ENCODE data around the gene NGB.
"Not testable (repeated sequence)": the region's sequence is repeated elsewhere in the genome, so short reads cannot be mapped to it uniquely, and the experiment has no call there.

NGB gene

DNA sequence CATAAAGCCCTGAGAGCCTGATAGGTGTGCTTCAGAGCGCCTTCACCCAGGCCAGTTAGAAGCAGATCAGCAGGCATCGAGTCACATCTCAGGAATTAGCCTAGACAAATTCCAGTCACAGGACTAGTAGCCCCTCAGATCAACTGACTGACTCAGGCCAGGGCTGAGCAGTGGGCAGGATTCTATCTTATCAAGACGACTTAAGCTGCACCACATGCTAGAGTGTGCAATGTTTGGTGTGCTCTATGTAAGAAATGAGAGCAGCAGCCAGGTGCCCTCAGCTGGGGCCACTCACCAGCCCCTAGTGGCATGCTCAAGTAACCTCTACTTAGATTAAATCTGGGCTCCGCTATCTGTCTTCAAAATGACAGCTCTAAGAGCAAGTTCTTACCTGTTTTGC is 19.7 kb upstream of the NGB start:
- DNase-seq = no peak

DNA sequence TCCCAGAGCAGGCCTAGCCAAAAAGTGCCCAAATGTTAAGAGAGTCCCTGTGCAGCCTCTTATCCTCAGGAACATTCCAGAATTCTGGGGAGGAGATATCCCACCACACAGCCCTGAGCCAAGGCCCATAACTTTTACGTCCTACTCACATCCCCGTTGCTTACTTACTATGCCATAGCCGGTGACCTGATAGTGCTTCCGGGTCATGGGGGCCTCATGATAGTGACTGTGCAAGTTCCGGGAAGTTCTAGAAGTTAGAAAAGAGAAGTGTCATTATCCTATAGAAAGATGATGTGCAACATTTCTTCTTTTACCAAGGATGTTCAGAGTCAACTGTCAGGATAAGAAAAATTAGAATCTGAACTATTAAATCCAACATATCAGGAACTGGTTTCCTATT is 15.6 kb upstream of the NGB start:
- DNase-seq = no peak

DNA sequence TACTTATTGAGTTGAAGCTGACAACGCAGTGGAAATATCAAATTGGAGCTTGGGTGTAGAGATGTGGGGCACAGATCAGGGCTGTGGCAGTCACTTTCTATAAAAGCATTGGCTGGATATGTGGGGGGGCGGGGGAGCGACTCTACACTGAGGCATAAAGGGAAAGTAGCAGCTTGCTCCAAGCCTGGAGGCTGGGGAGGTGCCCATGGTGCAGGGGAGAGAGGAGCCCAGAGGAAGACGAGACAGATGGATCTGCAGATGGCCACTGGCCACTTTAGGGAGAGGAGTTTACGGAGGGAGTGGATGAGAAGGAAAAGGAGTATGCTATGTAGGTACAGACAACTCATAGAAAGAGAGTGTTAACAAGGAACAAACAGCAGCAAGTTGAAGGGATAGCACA is 13.5 kb upstream of the NGB start:
- DNase-seq = no peak

GRCh38 chr14:77284066-77284465 is 13.1 kb upstream of the NGB start:
- DNase-seq = no peak

GRCh38 chr14:77281852-77282410 is 10.9 kb upstream of the NGB start:
- no peak for DNase-seq

GRCh38 chr14:77280921-77281320 is 9.9 kb upstream of the NGB start:
- not testable (repeated sequence) for DNase-seq

DNA sequence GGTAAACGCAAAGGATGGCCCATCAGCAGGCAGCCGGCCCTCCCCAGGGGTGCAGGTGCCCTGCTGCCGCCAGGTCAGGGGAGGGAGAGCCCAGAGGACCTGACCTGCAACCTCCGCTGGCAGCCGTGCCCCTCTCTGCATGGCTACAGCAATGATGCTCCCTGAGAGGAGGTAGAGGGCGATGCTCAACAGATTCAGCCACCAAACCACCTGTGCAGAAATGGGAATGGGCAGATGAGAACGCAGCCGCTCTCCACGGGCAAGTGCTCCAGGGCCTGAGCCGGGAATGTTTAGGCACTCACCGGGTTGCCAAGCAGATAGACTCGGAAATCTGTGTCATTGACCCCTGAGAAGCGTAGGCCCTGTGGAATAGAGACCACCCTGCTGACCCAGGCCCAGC is 8.7 kb upstream of the NGB start:
- DNase-seq = no peak

DNA sequence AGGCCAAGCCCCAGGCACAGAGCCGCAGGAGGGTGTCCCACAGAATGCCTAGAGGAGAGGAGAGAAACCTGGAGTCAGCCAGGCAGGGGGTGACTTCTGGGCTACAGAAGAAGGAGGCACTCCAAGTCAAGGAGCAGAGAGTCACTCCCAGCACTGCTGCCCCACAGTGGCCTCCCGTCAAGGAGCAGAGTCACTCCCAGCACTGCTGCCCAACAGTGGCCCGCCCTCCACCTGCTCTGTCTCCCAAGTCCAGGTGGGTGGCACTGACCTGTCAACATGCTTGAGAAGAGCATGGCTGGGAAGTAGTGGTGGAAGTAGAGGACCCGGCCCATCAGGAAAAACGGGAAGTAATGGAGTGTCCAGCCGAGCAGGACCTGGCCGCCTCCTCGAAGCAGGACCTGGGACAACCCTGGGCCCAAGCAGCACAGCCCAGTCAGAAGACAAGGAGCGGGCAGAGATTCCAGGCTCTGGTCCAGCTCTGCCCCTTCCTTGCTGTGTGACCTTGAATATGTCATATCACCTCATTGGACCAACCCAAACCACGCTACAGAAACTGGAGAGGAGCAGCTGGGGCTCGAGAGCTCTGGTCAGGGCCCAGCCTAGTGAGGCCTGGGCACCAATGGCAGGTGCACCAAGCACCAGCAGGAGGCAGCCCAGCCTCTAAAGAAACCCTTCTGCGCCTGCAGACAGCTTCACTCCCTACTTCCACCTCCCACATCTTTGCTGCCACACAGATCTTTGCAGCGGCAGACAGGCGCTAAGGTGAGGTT is 7.6 kb upstream of the NGB start:
- no peak for DNase-seq

DNA sequence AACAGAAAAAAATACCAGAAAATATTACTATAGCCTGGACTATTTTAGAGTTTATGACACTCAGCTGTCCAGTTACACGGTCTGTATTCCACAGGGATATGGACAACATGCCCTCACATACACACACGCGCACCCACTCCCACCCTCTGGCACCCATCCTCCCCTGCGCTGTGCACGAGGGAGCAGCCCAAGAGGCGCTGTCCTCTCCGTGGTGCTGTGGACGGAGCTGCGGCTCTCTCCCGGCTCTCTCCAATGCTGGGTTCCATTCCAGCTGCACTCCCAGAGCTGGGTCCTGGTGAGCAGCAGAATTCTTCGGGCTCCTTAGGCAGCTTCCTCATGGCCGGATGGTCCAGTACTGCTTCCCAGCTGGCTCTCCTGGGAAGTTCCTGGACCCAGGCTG is 6.0 kb upstream of the NGB start:
- no peak for DNase-seq

DNA sequence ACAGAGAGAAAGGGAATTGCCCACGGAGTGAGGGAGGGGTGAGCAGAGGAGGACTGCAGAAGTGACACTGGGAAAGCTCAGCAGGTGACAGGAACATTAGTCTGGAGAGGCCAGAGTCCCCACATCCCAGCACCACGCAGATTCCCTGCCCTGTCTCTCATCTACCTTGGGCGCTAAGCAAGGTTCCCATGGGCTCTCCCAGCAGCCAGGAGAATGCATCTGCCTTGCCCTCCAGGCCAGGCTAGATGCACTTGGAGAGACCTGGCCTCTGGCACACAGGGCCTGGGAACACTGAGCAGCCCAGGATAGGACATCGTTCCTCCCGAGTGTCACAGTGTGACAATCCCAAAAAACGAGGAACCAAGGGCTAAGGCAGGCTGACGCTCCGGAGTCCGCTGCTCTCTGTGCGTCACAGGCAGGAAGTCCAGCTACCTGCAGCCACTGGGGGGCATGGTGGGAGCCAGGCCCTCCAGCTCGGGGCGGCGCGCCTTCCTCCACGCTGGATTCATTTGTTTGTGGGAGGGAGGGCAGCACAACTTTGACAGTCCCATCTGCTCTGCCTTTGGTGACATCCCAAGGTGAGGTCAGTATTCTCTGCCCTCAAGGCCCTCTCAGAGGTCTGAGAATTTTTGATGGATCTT is 5.4 kb upstream of the NGB start:
- no peak for DNase-seq

- DNase-seq = no peak
Measured at GRCh38 chr14:77275601-77276017, 4.6 kb upstream of the NGB start.

- DNase-seq = no peak
Measured at GRCh38 chr14:77275041-77275580, 4.1 kb upstream of the NGB start.

- DNase-seq = no peak
Measured at GRCh38 chr14:77273796-77274195, 2.8 kb upstream of the NGB start.

- no peak for DNase-seq
Measured at GRCh38 chr14:77272261-77272660, 1.3 kb upstream of the NGB start.

DNA sequence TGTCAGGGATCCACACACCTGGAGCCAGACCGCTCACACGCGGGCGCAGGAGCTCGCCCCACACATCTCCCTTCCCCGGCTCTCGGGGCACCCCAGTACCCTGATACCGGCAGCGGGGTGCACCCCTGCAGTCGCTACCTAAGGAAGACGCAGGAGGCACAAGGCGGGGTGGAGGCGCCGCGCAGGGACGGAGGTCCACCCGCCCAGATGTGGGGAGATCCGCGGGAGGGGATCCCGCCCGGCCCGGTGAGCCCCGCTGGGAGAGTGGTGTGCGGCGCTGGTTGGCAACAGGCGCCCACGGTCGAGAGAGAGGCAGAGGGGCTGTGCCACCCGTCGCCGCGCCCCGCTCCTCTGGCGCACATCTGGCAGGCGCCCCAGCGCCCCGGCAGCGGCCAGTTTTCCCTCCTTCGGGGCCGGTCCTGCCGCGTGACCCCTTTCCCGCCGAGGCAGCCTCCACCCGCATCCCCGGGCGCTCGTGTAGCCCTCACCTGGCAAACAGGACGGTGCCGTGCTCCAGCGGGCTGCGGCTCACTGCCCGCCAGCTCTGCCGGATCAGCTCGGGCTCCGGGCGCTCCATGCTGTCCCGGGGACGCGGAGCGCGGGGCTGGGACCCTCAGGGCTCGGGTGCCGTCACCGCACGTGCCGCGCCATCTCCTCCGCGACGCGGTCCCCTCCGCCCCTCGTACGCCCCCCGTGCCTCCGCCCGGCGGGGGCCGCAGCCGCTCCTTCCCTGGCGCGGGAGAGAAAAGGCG is 469 bp downstream of the NGB start:
- DNase-seq = no peak

- DNase-seq = no peak
Measured at GRCh38 chr14:77268989-77269600, 1.9 kb downstream of the NGB start.

DNA sequence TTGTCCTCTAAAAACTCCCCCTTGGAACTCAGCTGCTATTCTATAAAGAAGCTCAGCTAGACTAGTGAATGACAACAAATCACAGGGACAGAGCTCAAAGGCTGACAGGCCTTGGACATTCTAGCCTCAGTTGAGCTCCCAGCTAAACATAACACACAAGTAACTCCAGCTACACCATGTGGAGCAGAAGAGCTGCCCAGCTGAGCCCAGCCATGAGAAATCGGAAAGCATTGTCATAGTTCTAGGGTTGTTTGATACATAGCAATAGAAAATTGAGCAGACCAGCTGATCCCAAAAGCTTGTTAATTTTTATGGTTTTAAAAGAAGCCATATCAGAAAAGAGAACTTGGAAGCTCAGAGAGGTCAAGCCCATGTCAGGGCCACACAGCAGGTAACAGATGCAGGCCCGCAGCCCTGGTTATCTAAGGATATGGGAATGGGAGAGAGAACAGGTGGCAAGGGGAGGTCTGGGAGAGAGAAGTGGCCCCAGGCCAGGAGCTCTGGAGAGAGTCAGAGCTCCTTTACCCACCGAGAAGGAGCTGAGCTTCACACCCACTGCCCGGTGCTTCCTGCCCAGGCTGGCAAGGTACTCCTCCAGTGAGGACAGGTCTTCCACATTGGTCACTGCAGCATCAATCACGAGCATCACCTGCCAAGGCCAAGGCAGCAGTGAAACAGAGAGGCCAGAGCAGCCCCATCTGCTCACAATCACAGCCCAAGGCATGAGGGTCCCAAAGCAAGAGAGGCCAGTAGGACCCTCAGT is 2.9 kb downstream of the NGB start:
- DNase-seq = no peak

GRCh38 chr14:77266336-77266735 is 4.7 kb downstream of the NGB start:
- DNase-seq = no peak

DNA sequence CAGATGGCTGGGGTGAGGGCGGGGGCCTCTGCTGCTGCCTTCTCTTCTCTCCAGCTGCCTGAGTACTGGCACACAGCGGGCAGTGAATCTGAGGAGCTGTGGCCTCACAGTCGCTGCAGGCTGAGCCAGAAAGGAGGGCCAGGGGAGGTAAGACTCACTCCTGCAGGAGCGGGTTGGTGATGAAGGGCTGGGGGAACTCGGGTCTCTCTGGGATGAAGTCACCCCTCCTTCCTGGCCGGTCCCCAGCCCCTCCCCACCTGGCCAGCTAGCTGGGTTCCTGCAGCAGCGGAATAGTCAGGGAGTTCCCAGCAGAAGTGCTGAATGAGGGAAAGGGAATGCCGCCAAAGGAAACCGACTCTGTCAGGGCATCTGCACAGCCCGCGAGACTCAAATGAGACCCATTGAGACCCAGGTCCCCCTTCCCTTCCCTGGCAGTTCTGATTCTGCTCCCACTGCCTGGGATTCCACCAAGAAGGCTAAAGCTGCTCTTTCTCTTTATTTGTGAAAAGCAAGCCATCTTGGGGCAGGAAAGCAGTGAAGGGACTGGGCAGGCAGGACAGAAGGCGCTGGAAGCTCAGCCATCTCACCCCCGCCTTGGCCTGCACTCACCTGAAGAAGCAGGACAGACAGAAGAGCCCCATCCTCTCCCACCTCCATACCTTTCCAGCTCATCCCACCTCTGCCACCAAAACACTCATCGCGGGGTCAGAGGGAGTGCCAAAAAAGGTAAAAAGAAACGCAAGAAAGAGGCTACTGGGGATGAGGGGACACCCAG is 5.3 kb downstream of the NGB start:
- no peak for DNase-seq

DNA sequence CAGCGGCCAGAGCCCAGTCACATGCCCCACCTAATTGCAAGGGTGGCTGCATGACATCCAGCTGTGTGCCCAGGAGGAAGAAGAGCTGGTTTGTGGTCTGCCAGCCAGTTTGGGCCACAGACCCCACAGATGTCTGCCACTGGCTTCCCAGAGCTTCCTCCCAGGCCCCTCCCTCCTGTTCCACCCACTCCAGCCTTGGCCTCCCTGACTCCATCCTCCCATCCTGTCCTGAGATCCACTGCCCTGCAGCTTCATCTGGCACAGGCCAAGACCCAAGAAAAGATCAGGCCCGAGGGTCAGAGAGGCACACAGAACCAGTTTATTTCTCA is 5.9 kb downstream of the NGB start:
- no peak for DNase-seq

DNA sequence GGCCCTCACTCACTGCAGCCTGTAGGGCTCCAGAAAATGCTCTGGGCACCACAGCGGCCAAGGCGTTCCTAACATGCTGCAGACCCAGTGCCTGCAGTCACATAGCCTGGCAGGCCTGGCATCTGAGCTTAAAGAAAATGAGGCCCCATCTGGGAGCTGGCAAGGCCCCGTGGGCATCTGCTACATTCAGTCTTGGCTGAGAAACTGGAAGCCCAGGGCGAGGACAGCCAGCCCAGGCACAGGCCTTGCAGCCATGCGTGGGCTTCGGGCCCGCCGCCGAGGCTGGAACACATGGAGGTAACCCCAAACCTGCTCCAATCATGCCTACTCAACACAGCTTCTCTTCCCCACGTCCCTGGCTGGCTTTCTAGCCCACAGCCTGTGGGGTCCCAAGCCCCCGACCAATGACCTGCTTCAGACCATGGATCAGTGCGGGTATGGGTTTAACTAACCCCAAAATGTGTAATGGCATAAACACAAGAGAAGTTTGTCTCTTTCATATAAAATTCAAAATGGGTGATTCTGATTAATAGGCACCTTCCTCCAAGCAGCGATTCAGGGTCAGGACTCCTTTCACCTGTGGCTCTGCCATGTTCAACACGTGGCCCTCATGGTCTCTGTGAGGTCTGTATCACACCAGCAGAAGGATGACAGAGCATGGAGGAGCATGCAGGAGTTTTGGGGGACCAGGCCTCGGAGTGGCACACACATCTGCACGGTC is 6.4 kb downstream of the NGB start:
- no peak for DNase-seq

Data from NK-92 treated with Interleukin-12 subunit alpha and Interleukin-12 subunit beta, amount 100 ng/mL, for 24 hours (cell line).